Stimulated activated CD8-positive, alpha-beta memory T cell treated with anti-CD3 and anti-CD28 coated beads, Interleukin-4, amount 100 ng/mL, for 24 hours (primary cell): ENCODE data around the gene HNRNPUL1.

ENCODE experiments used
- DNase-seq: peaks from one replicate; pipeline ENCODE4 v3.0.0-alpha.2; 2020; ENCODE audit warnings: low read depth

The HNRNPUL1 gene

GRCh38 chr19:41308450-41309179, 44.4 kb downstream of the HNRNPUL1 start:
- peak; percentile 90 for DNase-seq

DNA sequence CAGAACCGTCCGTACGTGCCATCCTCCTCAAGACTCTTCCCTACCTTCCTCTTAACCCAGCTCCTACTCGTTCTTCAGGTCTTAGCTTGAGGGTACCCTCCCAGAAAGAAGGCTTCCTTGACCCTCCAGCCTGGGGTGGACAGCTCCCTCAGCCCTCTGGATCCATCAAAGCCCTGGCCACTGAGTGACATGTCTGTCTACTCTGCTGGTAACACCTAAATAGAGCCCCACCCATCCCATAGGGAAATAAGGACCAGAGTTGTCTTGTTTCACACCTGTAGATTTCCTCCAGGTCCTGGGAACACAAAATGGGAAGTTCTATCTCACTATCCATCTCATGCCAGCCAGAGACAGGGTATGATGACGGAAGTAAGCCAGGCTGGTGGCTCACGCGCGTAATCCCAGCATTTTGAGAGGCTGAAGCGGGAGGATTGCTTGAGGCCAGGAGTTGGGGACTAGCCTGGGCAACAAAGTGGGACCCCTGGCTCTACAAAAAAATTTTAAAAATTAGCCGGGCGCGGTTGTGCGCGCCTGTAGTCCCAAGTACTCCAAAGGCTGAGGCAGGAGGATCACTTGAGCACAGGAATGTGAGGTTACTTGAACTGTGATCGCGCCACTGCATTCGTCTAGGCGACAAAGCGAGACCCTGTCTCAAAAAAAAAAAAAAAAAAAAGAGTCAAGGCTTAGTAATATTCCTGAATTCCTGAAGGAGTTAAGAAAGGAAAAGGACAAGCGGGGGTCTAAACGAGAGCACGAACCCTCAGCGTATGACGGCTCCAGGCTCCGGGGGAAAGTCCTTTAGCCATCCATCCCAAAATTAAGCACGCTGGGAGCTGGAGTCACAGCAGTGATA, 45.2 kb downstream of the HNRNPUL1 start:
- DNase-seq = no peak

DNA sequence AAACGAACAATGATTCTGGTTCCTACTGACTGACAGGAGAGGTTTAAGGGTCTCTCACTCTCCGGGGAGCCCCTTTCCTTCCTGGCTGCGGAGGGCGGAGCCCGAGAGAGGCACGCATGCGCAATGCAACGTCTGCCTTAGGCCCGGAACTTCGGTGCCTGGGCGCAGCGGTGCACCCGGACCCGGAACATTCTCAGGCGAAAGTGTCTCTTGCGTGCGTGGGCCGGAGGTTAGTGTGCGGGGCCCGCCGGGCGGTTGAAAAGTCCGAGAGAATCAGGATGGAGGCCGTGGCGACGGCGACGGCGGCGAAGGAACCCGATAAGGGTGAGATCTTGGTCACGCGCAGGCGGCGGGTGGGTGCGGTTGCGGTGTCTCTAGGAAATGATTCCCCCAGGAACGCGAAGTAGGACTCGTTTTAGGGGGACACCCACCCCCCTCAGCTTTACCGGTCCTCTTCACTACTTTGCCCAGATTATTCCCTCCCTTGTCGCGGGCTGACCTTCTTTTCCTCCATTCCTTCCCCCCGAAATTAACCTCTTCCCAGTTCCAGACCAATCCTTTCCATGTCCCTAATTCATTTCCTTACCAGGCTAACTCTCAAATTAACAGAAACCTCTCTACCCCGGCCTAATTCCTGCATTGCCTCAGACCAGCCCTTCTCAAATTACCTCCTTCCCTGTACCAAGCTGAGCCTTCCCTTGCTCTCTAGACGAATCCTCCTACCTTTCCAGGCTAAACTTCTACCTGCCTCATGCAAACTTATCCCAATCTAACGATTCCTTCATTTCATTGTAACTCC, 46.1 kb downstream of the HNRNPUL1 start, which contains the start of gene CCDC97:
Gene CCDC97, plus strand, starts transcription at position 140 of the 799 bp plus-strand sequence. Its CDS starts 139 bp downstream, at position 279.
- peak; percentile 85 for DNase-seq

- no peak for DNase-seq
These were observed 46.9 kb downstream of the HNRNPUL1 start for GRCh38 chr19:41311072-41311471.

DNA sequence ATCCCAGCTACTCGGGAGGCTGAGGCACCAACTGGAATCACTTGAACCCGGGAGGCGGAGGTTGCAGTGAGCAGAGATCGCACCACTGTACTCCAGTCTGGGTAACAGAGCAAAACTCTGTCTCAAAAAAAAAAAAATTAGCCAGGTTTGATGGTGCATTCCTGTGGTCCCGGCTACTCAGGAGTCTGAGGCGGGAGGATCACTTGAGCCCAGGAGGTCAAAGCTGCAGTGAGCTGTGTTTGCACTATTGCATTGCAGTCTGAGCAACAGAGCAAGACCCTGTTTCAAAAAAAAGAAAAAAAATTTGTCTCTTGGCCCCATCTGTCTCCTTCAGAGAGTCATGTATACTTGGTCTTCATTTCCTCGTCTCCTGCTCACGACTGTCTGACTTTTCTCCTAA, 47.4 kb downstream of the HNRNPUL1 start:
- DNase-seq = no peak

- no peak for DNase-seq
These were observed 52.2 kb downstream of the HNRNPUL1 start for GRCh38 chr19:41316306-41316920.

DNA sequence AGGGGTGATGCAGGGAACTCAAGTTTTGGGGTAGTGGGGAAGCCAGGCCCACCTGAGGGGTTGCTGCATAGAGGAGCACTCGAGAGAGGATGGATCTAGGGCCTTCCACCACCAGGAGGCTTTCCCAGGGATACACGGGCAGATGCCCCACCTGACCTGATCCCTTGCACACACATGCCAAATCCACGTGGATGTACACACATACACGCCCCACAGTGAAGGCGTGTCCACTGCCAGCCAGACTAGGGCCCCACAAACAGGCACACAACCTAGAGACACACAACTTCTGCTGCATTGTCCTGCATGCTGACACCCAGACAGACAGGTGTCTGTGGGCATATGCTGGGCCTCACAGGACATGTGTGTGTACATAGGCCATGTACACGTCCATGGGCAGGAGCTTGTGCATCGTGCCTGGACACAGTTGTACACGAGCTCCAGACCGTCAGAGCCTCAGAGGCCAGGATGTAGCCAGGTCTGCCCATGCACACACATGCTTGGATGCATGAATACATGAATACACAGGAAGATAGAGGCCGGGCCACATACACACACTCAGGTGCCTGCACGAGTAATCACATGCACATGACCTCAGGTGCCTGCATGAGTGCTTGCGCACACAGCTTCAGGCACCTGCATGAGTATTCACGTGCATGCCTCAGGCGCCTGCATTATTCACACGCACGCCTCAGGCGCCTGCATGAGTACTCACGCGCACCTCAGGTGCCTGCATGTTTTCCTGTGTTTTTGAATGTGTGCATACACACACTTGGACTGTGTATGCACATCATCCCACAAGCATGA, 54.7 kb downstream of the HNRNPUL1 start:
- no peak for DNase-seq

- DNase-seq = no peak
These were observed 55.5 kb downstream of the HNRNPUL1 start for GRCh38 chr19:41319500-41320184.

GRCh38 chr19:41320185-41320518, 56.0 kb downstream of the HNRNPUL1 start:
- DNase-seq = no peak

- DNase-seq = no peak
These were observed 56.4 kb downstream of the HNRNPUL1 start for GRCh38 chr19:41320568-41320967.

DNA sequence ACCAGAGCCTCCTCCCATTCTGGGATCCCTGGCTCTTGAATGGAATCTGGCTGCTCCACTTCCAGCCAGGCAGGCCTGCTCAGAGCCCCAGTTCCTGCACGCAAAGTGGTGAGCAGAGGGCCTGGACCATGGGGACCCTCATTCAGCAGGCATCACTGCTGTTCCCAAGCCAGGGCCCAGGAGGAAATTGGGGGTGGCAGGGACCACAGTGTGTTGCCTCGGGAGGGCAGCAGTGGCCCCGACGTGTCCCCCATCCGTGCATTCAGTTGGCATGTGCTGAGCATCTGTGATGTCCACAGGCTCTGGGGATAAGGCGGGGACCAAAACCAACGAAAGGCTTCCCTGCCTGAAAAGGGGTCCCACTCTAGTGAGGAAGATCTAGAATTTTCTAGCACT, 57.0 kb downstream of the HNRNPUL1 start:
- DNase-seq = no peak

- no peak for DNase-seq
These were observed 57.6 kb downstream of the HNRNPUL1 start for GRCh38 chr19:41321600-41322270.

GRCh38 chr19:41322451-41322850, 58.3 kb downstream of the HNRNPUL1 start:
- no peak for DNase-seq

- DNase-seq = no peak
These were observed 58.9 kb downstream of the HNRNPUL1 start for GRCh38 chr19:41323023-41323422.

DNA sequence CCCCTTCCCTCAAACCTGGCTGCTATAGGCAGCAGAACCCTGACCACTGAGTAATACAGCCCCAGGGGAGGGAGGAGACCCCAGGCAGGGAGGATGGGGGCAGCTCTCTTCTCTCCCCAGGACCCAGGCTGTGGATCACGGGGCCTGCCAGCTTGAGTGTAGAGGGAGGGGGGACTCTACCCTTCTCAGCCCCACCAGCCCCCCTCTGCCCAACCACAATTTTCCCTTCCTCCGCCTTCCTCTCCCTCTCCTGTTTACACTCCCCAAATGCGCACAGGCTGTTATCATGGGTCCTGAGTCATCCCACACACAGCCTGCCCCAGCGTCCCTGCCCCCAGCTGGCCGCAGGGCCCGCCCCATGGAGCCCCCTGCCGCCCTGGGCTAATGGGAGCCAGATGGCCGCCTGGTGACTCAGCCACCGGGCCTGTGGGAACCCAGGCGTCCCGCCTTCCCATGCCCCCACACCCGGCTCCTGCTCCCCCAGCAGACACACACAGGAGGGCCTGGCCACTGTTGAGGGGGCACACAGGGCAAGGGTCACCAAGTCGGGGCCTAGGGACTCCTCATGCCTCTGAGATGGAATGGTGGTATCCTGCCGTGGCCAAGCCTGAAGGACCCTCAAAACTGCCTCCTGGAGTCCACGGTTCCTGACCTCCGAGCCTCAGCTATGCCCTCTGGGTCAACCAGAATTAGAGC, 59.4 kb downstream of the HNRNPUL1 start:
- DNase-seq = no peak

DNA sequence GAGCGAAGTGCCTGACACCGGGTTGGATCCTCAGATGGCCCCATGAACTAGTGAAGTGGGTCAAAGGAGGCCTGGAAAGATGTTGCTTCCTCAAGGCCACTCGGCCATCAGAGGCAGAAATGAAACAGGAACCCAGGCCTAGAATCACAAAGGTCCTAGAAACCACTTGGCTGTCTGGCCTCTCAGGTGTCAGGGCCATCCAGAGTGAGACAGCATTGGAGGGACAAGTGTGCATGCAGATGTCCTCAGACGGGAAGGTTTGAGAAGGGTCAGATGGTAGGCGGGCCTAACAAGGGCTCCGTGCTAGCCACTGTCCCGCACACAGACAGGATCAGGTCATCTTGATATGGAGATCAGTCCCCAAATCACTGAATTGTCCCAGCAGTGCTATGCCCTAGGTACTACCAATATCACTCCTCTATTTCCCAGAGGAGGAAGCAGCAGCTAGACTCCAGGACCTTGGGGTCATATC, 60.1 kb downstream of the HNRNPUL1 start:
- DNase-seq = no peak

GRCh38 chr19:41324921-41325639, 60.9 kb downstream of the HNRNPUL1 start:
- DNase-seq = no peak

DNA sequence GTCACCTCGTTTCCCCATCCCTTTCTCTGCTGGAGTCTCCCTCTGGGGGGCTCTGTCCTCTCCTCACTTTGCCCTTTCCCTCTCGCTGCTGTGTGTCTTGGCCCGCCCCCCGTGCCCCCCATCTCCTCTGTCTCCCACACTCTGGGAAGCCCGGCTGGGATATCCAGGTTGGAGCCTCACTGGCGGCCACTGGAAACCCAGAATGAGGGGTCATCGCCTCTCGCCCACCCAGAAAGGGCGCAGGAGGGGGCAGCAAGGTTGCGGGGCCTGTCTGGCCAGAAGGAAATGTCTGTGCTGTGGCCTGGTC, 61.4 kb downstream of the HNRNPUL1 start:
- DNase-seq = no peak
